Heart right ventricle (tissue), 16 donors: ENCODE data around the gene SH3TC1. TPM values are rescaled to one million over a fixed set of nuclear protein-coding genes. Genes with fewer than 3 reads are reported as not detected.
A peak's percentile ranks its signal among the peaks of the same experiment; 100 is the strongest.

Source experiments
- ATAC-seq, 8 donors: fragments of 200-7000 bp; cut with Tn5 transposase; one replicate each; pipeline ENCODE4 v1.9.1; 2020; ENCODE audit warnings: mild to moderate bottlenecking in 8 of 8, moderate library complexity in 8 of 8, moderate number of reproducible peaks in 1 of 8
- DNase-seq, 2 donors: peaks; one replicate each; pipeline ENCODE4 v3.0.0-alpha.2; 2020
- H3K27ac ChIP-seq, 10 donors: fragments of 200-600 bp; sonication (generic) in 2 of 10; one replicate each; pipeline versions ENCODE4 v1.5.0 to v1.8.0; 2020 to 2022; ENCODE audit warnings: mild to moderate bottlenecking in 3 of 10
- H3K27me3 ChIP-seq, 7 donors: fragments of 200-600 bp; one replicate each; pipeline ENCODE4 v1.8.0; 2021 to 2022; ENCODE audit warnings: mild to moderate bottlenecking in 2 of 7
- H3K36me3 ChIP-seq, 9 donors: fragments of 200-600 bp; sonication (generic) in 1 of 9; one replicate each; pipeline versions ENCODE4 v1.5.0 to v1.8.0; 2020 to 2022; ENCODE audit warnings: mild to moderate bottlenecking in 2 of 9
- H3K4me1 ChIP-seq, 9 donors: fragments of 200-600 bp; sonication (generic) in 1 of 9; one replicate each; pipeline versions ENCODE4 v1.5.0 to v1.8.0; 2020 to 2022; ENCODE audit warnings: mild to moderate bottlenecking in 4 of 9
- H3K4me3 ChIP-seq, 10 donors: fragments of 200-600 bp; sonication (generic) in 2 of 10; one replicate each; pipeline versions ENCODE4 v1.5.0 to v1.8.0; 2020 to 2022; ENCODE audit warnings: mild to moderate bottlenecking in 7 of 10, moderate library complexity in 2 of 10
- H3K9me3 ChIP-seq, 11 donors: fragments of 200-600 bp in 10 of 11; sonication (generic) in 2 of 11; one replicate each; pipeline versions ENCODE4 v1.5.0 to v1.8.0; 2013 to 2022; ENCODE audit warnings: mild to moderate bottlenecking in 2 of 11, control low read depth in 1 of 11, moderate library complexity in 1 of 11
- WGBS, 2 donors: extraction: QIAGEN DNeasy Blood & Tissue Kit; methylation state at CpG; one replicate each; pipeline ENCODE4 v1.1.7; 2013; ENCODE audit warnings: inconsistent platforms in 1 of 2; 5-methylcytosine and 5-hydroxymethylcytosine counted together
- intact Hi-C, 10 donors: fragments of 100-400 bp; cut with DNase I; formaldehyde crosslinking; loops; one replicate each; pipeline versions ENCODE4 v1.11.1 to v1.14.2; 2022
- polyA plus RNA-seq, 2 donors: library from polyadenylated mRNA; stranded (reverse); fragments of 200-250 nt; gene quantifications; one replicate each; pipeline ENCODE4 v1.2.3, GENCODE V29; 2013
- total RNA-seq, 10 donors: library from RNA; stranded (reverse); fragmentation: NEBNext Ultra II Directional in 3 of 10; extraction: Animal tissue kit (Norgen Biotek cat#: 25700) in 3 of 10; gene quantifications; one replicate each; pipeline versions ENCODE4 v1.2.1 to v1.2.4, GENCODE V29; 2021 to 2023
- TF ChIP-seq, protein P1 (sequence below), 9 donors: fragments of 200-600 bp; sonication (generic) in 2 of 9; IDR thresholded peaks; one replicate each; pipeline versions ENCODE4 v1.5.0 to v1.8.0; 2021 to 2022; ENCODE audit warnings: antibody characterized with exemption in 9 of 9, mild to moderate bottlenecking in 5 of 9, moderate library complexity in 1 of 9
- donor health status: Arrhythmogenic right ventricular cardiomyopathy.
- donor health status: ischemic (EF 13 %, LVEDD 7.1; RV severe dilation, severe dysfunction).
- donor health status: healthy with polysubstance abuse.
- donor health status: DM: no; HTN: yes; CAD: no.
- donor health status: DM: no; HTN: no; CAD: no.
- donor health status: ischemic (EF 25% LVEDD 6.9; RV normal size, moderate dysfunction).
- donor health status: ischemic (EF 25% LVEDD 5.7; RV mildly dilated, moderate dysfunction).
- donor health status: healthy.
- donor health status: DM: yes; HTN: yes; CAD: no.
- donor health status: Ischemic cardiomyopathy.
- donor health status: ischemic (EF 35%, LVEDD 5.7; RV mildly dilated, moderate dysfunction).
- donor health status: nonischemic (EF 11% LVEDD 7.7; RV severe dilation, severe dysfunction).
- donor health status: DM: yes; HTN: yes; CAD: no.
- donor health status: PGD.
- donor health status: ischemic (EF 29% LVEDD 5.4; RV normal size, mild dysfunction).
- donor health status: nonischemic (EF 23%, LVEDD 6.1; RV moderate dilation, normal function).

The SH3TC1 gene
- total and polyA plus RNA-seq, 12 donors: 7.4 to 22.8 (median 11.2) TPM

- H3K9me3 ChIP-seq: no peaks in the 10 kb centered on the region
- intact Hi-C loops: loop anchor here in 8 of 10 donors (5.0 to 10.0 kb wide), 6 partner anchors 55 to 228 kb away; no protein-coding TSS in a partner anchor
- peaks cover 18 to 63% (median 52%) of the 10 kb centered on the region in 9 donors for H3K4me1 ChIP-seq
- no peak for ATAC-seq
- H3K36me3 ChIP-seq: no peaks in the 10 kb centered on the region
- no peak overlapping the region for H3K4me3 ChIP-seq
- H3K27me3 ChIP-seq: no peaks in the 10 kb centered on the region
- 75 to 84% methylated on average over 9 of the region's 9 CpGs for WGBS, 2 donors
- H3K27ac ChIP-seq: no peak overlapping the region
- TF ChIP-seq, protein P1, sequence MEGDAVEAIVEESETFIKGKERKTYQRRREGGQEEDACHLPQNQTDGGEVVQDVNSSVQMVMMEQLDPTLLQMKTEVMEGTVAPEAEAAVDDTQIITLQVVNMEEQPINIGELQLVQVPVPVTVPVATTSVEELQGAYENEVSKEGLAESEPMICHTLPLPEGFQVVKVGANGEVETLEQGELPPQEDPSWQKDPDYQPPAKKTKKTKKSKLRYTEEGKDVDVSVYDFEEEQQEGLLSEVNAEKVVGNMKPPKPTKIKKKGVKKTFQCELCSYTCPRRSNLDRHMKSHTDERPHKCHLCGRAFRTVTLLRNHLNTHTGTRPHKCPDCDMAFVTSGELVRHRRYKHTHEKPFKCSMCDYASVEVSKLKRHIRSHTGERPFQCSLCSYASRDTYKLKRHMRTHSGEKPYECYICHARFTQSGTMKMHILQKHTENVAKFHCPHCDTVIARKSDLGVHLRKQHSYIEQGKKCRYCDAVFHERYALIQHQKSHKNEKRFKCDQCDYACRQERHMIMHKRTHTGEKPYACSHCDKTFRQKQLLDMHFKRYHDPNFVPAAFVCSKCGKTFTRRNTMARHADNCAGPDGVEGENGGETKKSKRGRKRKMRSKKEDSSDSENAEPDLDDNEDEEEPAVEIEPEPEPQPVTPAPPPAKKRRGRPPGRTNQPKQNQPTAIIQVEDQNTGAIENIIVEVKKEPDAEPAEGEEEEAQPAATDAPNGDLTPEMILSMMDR (IDR thresholded peaks at IDR 0.05): no peak
- DNase-seq: no peak
Measured at GRCh38 chr4:8179771-8180170, 19.3 kb upstream of the SH3TC1 start.

GRCh38 chr4:8180310-8181093, 18.6 kb upstream of the SH3TC1 start:
- no peak for DNase-seq
- Histone ChIP-seq H3K36me3 (no peaks in the 10 kb centered on the region), H3K4me3 (no peak overlapping the region), H3K27me3 (no peaks in the 10 kb centered on the region), H3K9me3 (no peaks in the 10 kb centered on the region), H3K4me1 (peaks cover 18 to 68% (median 53%) of the 10 kb centered on the region in 9 donors), H3K27ac (no peak overlapping the region)
- TF ChIP-seq, protein P1 (IDR thresholded peaks at IDR 0.05): no peak
- intact Hi-C loops: loop anchor here in 1 of 10 donors (5.0 kb wide), 1 partner anchor 62 kb away; no protein-coding TSS in a partner anchor
- 80 to 84% methylated on average over 8 of the region's 8 CpGs for WGBS, 2 donors
- no peak for ATAC-seq

GRCh38 chr4:8181119-8181518, 18.0 kb upstream of the SH3TC1 start:
- Histone ChIP-seq H3K9me3 (no peaks in the 10 kb centered on the region), H3K4me3 (no peak overlapping the region), H3K27ac (peak overlapping the region in 4 of 10 donors; percentile 29 to 79 (median 61)), H3K36me3 (no peaks in the 10 kb centered on the region), H3K27me3 (no peaks in the 10 kb centered on the region), H3K4me1 (peaks cover 18 to 68% (median 53%) of the 10 kb centered on the region in 9 donors)
- ATAC-seq: no peak
- TF ChIP-seq, protein P1 (IDR thresholded peaks at IDR 0.05): no peak
- intact Hi-C loops: loop anchor here in 1 of 10 donors (5.0 kb wide), 1 partner anchor 61 kb away; no protein-coding TSS in a partner anchor
- WGBS, 2 donors: 85 to 91% methylated on average over 6 of the region's 6 CpGs
- no peak for DNase-seq

DNA sequence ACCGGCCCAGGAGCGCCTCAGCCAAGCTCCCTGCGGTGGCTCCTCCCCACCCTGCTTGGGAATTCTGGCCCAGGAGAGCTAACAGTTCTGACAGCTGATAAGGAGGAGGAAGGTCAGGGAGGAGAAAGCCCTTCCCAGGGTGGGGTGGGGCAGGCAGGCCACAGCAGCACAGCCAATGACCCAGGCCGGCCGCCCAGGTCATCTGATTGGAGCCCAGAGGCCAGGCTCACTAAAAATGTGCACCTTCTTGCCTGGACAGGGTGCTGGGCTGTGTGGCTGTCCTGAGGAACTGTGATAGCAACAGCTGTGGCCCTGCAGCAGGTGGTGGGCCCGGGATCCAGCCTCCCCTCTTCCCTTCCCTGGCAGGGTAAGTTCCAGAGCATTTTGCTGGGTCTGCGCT, 17.2 kb upstream of the SH3TC1 start:
- H3K9me3 ChIP-seq: no peaks in the 10 kb centered on the region
- WGBS, 2 donors: 31 to 38% methylated on average over 7 of the region's 7 CpGs
- peak; percentile 42 to 76 (median 64) for ATAC-seq
- peak overlapping the region in 9 of 10 donors; percentile 19 to 79 (median 66) for H3K27ac ChIP-seq
- TF ChIP-seq, protein P1 (IDR thresholded peaks at IDR 0.05): no peak
- H3K4me3 ChIP-seq: no peak overlapping the region
- H3K4me1 ChIP-seq: peaks cover 18 to 63% (median 48%) of the 10 kb centered on the region in 9 donors
- DNase-seq: peak in 1 of 2 donors; percentile 64
- H3K27me3 ChIP-seq: no peaks in the 10 kb centered on the region
- H3K36me3 ChIP-seq: no peaks in the 10 kb centered on the region
- intact Hi-C loops: loop anchor here in 1 of 10 donors (5.0 kb wide), 1 partner anchor 60 kb away; no protein-coding TSS in a partner anchor
